HG02798 (cell line): ENCODE measurements around the gene BICC1.

Source experiments
- ATAC-seq: cut with Tn5 transposase; IDR thresholded peaks from one replicate; pipeline ENCODE4 v1.9.1; 2021; ENCODE audit warnings: mild to moderate bottlenecking; ENCODE audit not compliant: unreplicated experiment, poor library complexity

Gene BICC1

GRCh38 chr10:58734116-58734515 is 221.4 kb downstream of the BICC1 start:
- no peak for ATAC-seq

GRCh38 chr10:58734664-58735063 is 222.0 kb downstream of the BICC1 start:
- ATAC-seq, result no peak

- ATAC-seq, result no peak
Observed at GRCh38 chr10:58735087-58735486, 222.4 kb downstream of the BICC1 start.

- ATAC-seq, result no peak
Observed at GRCh38 chr10:58740620-58741369, 228.1 kb downstream of the BICC1 start.

- ATAC-seq, result no peak
Observed at GRCh38 chr10:58741673-58742072, 229.0 kb downstream of the BICC1 start.

- no peak for ATAC-seq
Observed at GRCh38 chr10:58742141-58742540, 229.5 kb downstream of the BICC1 start.

GRCh38 chr10:58743466-58744115 is 230.9 kb downstream of the BICC1 start:
- ATAC-seq, result no peak

GRCh38 chr10:58746474-58747185 is 234.0 kb downstream of the BICC1 start:
- ATAC-seq, result no peak

- no peak for ATAC-seq
Observed at GRCh38 chr10:58747687-58748086, 235.0 kb downstream of the BICC1 start.

GRCh38 chr10:58752665-58753064 is 240.0 kb downstream of the BICC1 start:
- no peak for ATAC-seq

GRCh38 chr10:58753425-58753824 is 240.8 kb downstream of the BICC1 start:
- ATAC-seq, result no peak

- ATAC-seq, result no peak
Observed at GRCh38 chr10:58754469-58755339, 242.0 kb downstream of the BICC1 start.

GRCh38 chr10:58755340-58755610 is 242.6 kb downstream of the BICC1 start:
- no peak for ATAC-seq

GRCh38 chr10:58755677-58756076 is 243.0 kb downstream of the BICC1 start:
- ATAC-seq, result no peak

GRCh38 chr10:58756130-58756719 is 243.6 kb downstream of the BICC1 start:
- ATAC-seq, result no peak

- no peak for ATAC-seq
Observed at GRCh38 chr10:58757352-58758065, 244.8 kb downstream of the BICC1 start.

- ATAC-seq, result no peak
Observed at GRCh38 chr10:58758321-58758720, 245.6 kb downstream of the BICC1 start.

- ATAC-seq, result no peak
Observed at GRCh38 chr10:58764087-58764747, 251.5 kb downstream of the BICC1 start.

GRCh38 chr10:58765910-58766309 is 253.2 kb downstream of the BICC1 start:
- no peak for ATAC-seq
